IPS-20b (cell line): ENCODE results near the gene ATP5F1E.

Source experiments
- H3K27ac ChIP-seq: one replicate; pipeline ENCODE4 v1.5.1; 2013; ENCODE audit warnings: low read length
- H3K27me3 ChIP-seq: 2 replicates; pipeline ENCODE4 v1.6.1; 2013; ENCODE audit warnings: mild to moderate bottlenecking, low read length, inconsistent platforms; ENCODE audit not compliant: insufficient read depth
- H3K36me3 ChIP-seq: 2 replicates; pipeline ENCODE4 v1.6.1; 2013; ENCODE audit warnings: low read depth, mild to moderate bottlenecking, inconsistent platforms, low read length, moderate library complexity; ENCODE audit not compliant: insufficient read depth
- H3K4me1 ChIP-seq: 2 replicates; pipeline ENCODE4 v1.6.1; 2013; ENCODE audit warnings: mild to moderate bottlenecking, control low read depth, inconsistent platforms, low read length, moderate library complexity; ENCODE audit not compliant: insufficient read depth
- H3K4me3 ChIP-seq: 2 replicates; pipeline ENCODE4 v1.5.1; 2013; ENCODE audit warnings: mild to moderate bottlenecking, low read length, inconsistent platforms
- H3K9ac ChIP-seq: 2 replicates; pipeline ENCODE4 v1.6.1; 2013; ENCODE audit warnings: low read depth, mild to moderate bottlenecking, inconsistent platforms, low read length, moderate library complexity
- H3K9me3 ChIP-seq: 2 replicates; pipeline ENCODE4 v1.6.1; 2013; ENCODE audit warnings: mild to moderate bottlenecking, low read depth, low read length, inconsistent platforms; ENCODE audit not compliant: insufficient read depth

The ATP5F1E gene

DNA sequence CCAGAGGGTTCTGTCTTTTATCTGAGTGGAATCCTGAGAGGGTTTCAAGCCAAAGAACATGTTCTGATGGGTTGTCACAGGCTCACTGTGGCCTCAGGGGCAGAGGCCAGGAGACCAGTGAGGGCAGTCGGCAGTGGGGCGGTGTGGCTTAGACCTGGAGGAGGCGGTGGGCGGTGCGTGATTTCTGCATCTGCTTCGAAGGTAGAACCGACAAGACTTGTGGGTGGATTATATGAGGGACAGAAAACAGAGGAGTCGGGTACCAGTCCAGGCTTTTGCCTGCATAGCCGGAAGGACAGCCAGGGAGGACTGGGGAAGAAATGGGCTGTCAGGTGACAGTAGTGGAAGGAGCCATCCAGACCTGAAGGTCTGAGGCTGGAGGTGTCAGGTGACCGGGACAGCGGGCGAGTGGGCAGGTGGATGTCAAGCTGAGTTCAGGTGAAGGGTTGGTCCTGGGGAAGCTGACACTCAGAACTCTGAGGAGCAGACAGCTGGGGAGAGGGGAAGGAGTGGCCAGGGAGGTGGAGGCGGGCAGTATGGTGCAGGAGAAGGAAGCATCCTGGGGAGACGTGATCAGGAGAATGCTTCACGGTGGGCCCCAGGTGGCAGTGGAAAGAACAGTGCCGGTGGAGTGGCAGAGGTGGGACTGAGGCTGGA lies 28.2 kb downstream of the ATP5F1E start:
- Histone ChIP-seq H3K36me3 (no peaks in the 10 kb centered on the region), H3K4me1 (no peaks in the 10 kb centered on the region)

GRCh38 chr20:59002874-59003399 lies 29.2 kb downstream of the ATP5F1E start:
- H3K27me3 ChIP-seq: peaks cover 12% of the 10 kb centered on the region
- no peak overlapping the region for H3K9ac ChIP-seq
- H3K4me1 ChIP-seq: no peaks in the 10 kb centered on the region
- no peaks in the 10 kb centered on the region for H3K9me3 ChIP-seq
- no peak overlapping the region for H3K4me3 ChIP-seq
- H3K36me3 ChIP-seq: 0 out of 2 replicates have a peak, but pooled peaks cover 2% of the 10 kb centered on the region
- no peak overlapping the region for H3K27ac ChIP-seq

More for the DNA sequence above, 28.2 kb downstream of the ATP5F1E start:
- Histone ChIP-seq H3K9ac (no peak overlapping the region), H3K27me3 (peaks cover 22% of the 10 kb centered on the region), H3K27ac (no peak overlapping the region), H3K4me3 (no peak overlapping the region), H3K9me3 (no peaks in the 10 kb centered on the region)

DNA sequence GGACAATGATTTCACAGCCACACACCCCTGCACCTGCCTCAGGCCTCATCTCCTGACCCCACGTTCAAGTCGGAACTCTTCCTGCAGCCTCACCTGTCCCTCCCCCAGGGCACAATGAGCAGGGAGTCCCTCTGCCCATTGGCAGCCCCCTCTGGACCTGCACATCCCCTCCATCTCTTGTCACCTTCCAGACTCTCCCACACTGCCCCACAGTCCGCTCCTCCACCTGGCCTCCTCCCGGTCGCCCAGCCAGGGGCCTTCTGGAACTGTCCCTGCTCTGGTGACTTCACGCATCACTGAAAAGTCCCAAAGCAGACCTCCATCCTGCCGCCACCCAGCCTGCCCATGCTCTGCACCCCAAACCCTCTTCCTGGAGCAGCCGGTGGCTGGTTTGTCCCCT lies 29.7 kb downstream of the ATP5F1E start:
- Histone ChIP-seq H3K27me3 (peaks cover 6% of the 10 kb centered on the region; the same call in 1 of the 2 replicates), H3K4me3 (no peak overlapping the region), H3K9me3 (no peaks in the 10 kb centered on the region), H3K27ac (no peak overlapping the region), H3K36me3 (0 out of 2 replicates have a peak, but pooled peaks cover 5% of the 10 kb centered on the region), H3K4me1 (no peaks in the 10 kb centered on the region), H3K9ac (no peak overlapping the region)

DNA sequence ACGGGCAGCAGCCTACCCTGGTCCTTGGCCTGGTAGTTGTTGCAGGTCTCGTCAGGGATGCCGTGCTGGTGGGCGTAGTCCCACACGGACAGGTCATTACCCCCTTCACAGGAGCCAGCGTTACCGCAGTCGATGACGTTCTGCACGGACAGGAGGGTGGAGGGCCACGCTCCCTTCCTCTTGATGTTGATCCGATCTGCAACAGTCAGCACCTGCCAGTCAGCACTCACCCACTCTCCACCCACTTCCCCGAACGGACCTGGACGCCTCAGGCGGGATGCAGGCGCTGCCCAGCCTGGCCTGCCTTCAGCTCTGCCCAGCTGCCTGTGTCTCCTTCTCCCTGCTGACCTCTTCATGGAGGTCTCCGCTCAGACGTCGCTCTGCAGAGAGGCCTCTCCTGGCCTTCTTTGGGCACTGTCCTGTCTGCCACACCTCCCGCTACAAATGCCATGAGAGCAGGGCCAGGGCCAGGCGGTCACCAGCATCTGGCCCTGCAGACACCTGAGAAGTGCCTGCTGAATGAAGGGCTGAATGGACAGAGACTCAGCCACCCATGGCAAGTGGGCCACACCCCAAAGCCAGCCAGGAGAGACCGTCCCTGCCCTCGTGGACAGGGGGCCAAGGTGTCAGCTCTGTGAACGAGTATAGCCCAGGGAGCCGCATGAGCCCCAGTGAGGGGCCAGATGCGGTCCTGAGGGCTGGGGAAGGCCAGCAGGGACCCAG lies 30.5 kb downstream of the ATP5F1E start:
- H3K27me3 ChIP-seq: 0 out of 2 replicates have a peak, but pooled peaks cover 4% of the 10 kb centered on the region
- no peaks in the 10 kb centered on the region for H3K9me3 ChIP-seq
- no peak overlapping the region; the same call in 1 of the 2 replicates for H3K9ac ChIP-seq
- no peaks in the 10 kb centered on the region for H3K4me1 ChIP-seq
- no peak overlapping the region for H3K27ac ChIP-seq
- H3K4me3 ChIP-seq: no peak overlapping the region
- peaks cover 10% of the 10 kb centered on the region; the same call in 1 of the 2 replicates for H3K36me3 ChIP-seq

DNA sequence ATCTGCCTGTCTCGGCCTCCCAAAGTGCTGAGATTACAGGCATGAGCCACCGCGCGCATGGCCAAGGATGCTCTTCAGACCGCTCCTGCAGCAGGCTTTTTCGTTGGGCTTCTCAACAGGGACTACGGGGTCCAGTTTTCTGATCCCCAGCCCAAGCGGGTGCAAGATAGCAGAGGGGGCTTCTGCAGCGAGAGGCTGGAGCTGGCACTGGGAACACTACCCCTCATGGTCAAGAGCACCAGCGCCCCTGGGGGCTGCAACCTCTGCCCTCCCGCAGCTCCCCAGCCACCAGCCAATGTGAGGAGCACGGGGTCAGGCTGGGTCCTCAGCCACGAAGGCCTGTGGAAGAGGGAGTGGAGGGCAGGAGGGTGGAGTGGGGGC lies 31.1 kb downstream of the ATP5F1E start:
- Histone ChIP-seq H3K27me3 (no peaks in the 10 kb centered on the region), H3K9me3 (no peaks in the 10 kb centered on the region), H3K27ac (no peak overlapping the region), H3K4me3 (no peak overlapping the region), H3K9ac (no peak overlapping the region), H3K36me3 (peaks cover 15% of the 10 kb centered on the region), H3K4me1 (no peaks in the 10 kb centered on the region)

- Histone ChIP-seq H3K36me3 (peaks cover 23% of the 10 kb centered on the region), H3K9ac (no peak overlapping the region), H3K27me3 (no peaks in the 10 kb centered on the region), H3K4me1 (no peaks in the 10 kb centered on the region), H3K4me3 (no peak overlapping the region), H3K9me3 (no peaks in the 10 kb centered on the region), H3K27ac (no peak overlapping the region)
Observed at GRCh38 chr20:59000326-59000725, 31.8 kb downstream of the ATP5F1E start.

DNA sequence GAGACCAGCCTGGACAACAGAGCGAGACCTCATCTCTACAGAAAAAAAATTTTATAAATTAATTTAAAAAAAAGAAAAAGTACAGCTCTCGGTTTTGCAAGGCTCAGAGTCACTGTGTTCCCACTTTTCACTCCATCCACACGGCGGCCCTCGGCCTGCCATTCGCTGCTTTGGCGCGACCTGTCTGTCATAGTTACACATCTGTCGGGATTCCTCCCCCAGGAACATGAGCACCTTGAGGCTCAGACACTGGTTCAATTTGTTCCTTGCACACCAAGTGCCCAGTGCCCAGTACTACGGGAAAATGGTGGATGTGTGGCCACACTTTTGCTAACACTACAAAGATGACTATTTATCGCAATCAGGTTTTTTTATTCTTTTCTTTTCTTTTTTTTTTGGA lies 33.5 kb downstream of the ATP5F1E start:
- H3K36me3 ChIP-seq: peaks cover 39% of the 10 kb centered on the region
- H3K4me1 ChIP-seq: no peaks in the 10 kb centered on the region
- no peaks in the 10 kb centered on the region for H3K9me3 ChIP-seq
- H3K9ac ChIP-seq: no peak overlapping the region
- H3K27me3 ChIP-seq: no peaks in the 10 kb centered on the region
- H3K4me3 ChIP-seq: no peak overlapping the region
- H3K27ac ChIP-seq: no peak overlapping the region

DNA sequence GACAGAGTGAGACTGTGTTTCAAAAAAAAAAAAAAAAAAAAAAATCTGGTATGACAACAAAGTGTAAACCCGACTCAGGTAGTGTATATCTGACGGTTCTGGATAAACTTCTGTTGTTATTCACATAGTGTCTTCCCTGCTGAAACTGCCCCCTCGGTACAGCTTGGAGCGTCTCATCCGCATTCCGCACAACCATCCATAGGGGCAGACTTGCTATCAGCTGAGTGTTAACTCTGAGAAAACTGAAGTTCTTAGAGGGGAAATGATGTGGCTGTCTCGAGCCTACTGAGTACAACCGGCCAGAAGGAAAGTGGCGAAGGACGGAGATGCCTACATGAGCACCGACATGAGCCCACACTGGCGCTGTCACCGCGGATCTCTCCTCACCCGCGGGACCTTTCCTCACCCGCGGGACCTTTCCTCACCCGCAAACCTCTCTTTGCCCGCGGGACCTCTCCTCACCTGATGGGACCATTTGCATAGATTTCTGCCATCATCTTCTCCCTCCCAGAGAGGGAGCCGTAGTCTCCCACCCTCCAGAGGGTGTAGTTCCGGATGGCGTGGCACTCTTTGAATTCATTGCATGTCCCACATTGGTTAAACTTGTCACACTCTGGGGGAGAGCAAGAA lies 34.9 kb downstream of the ATP5F1E start:
- Histone ChIP-seq H3K36me3 (peaks cover 53% of the 10 kb centered on the region), H3K27me3 (no peaks in the 10 kb centered on the region), H3K9ac (no peak overlapping the region), H3K4me1 (no peaks in the 10 kb centered on the region), H3K4me3 (no peak overlapping the region), H3K9me3 (no peaks in the 10 kb centered on the region), H3K27ac (no peak overlapping the region)

DNA sequence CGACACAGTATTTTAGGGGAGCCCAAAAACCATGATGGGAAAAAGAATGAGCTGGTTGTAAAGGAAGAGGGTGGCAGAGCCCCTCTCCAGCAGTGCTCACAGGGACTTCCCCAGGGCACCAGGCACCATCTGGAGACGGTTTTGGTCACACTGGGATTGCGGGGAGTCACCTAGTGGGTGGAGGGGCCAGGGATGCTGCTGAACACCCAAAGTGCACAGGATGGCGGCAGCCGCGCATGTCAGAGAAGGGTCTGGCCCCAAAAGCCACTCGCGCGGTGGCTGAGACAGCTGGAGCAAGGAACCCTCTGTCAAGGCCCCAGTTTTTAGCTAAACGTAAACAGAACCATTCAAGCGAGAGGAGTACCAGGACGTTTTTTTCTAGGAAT lies 35.9 kb downstream of the ATP5F1E start:
- H3K9ac ChIP-seq: no peak overlapping the region
- H3K4me1 ChIP-seq: no peaks in the 10 kb centered on the region
- H3K9me3 ChIP-seq: no peaks in the 10 kb centered on the region
- H3K27ac ChIP-seq: no peak overlapping the region
- no peaks in the 10 kb centered on the region for H3K27me3 ChIP-seq
- peaks cover 64% of the 10 kb centered on the region for H3K36me3 ChIP-seq
- H3K4me3 ChIP-seq: no peak overlapping the region

DNA sequence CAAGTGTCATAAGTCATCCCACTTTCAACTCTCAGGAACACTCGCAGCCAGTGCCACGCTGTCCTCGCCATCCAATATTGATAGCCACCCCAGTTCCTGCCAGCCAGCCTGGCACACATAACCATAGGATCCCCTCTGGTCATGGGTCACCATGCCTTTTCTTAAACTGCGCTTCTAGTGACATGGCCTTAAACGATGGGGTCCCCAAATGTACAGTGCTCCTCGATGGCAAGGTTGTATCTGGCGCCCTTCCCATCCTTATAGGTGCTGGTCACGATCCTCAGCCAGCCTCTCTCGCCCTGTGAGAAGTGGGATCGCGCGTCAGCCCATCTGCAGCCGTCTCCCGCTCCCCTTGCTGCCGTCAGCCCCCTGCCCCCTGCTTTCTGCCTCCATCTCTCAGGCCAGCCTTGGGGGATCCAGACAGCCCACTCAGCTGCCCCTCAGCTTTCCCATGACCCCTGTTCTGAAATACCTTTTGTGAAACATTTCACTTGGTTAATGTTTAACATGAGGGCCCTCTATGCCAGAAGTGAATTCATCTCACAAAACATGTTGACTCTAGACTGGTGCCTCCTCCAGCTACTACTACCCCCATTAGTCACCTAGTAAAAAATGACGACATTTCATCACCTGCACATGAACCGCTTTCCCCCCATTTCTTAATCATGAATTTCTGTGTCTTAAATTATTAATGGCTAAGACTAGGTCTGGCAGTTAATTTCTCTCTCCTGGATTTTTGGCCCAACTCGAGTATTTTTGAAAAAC lies 36.5 kb downstream of the ATP5F1E start:
- H3K9ac ChIP-seq: no peak overlapping the region
- H3K4me3 ChIP-seq: no peak overlapping the region
- H3K9me3 ChIP-seq: no peaks in the 10 kb centered on the region
- H3K27ac ChIP-seq: no peak overlapping the region
- peaks cover 69% of the 10 kb centered on the region for H3K36me3 ChIP-seq
- no peaks in the 10 kb centered on the region for H3K4me1 ChIP-seq
- H3K27me3 ChIP-seq: no peaks in the 10 kb centered on the region

GRCh38 chr20:58994390-58995159 lies 37.6 kb downstream of the ATP5F1E start:
- Histone ChIP-seq H3K9ac (no peak overlapping the region), H3K9me3 (no peaks in the 10 kb centered on the region), H3K27ac (no peak overlapping the region), H3K36me3 (peaks cover 80% of the 10 kb centered on the region), H3K4me1 (no peaks in the 10 kb centered on the region), H3K27me3 (no peaks in the 10 kb centered on the region), H3K4me3 (no peak overlapping the region)
